Measurements from ENCODE around the gene SLC22A2. TPM values are rescaled to one million over a fixed set of nuclear protein-coding genes. Genes with fewer than 3 reads are reported as not detected.

SLC22A2 gene
- total RNA-seq, 1 donor from 2014 or later = not detected

DNA sequence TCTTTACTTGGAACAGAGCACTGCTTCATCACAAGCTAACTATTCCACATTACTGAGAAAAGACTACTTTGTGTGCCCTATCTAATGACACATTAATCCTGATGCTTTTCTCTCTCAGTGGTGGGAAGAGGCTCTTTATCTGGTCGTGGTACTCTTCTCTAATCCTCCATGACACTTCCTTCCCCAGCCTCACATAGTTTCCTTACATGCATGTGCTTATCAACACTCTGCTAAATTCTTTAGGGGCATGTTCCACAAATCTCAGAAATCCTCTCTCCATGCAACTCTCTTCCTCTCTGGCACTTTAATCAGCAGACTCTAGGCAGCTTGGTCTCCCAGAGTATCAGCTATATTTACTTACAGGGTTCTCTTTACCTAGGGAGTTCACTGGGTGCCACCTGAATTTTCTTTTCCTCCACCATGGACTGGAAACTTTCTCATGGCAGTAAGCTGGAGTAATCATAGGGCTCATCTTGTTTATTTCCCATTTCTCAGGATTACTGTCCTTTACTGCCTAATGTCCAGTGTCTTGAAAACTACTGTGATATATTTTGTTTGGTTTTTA is 27.0 kb upstream of the SLC22A2 start:
- peaks cover 15% of the 10 kb centered on the region for H3K27me3 Mint-ChIP-seq (ENCODE audit: low read depth)
- H3K36me3 Mint-ChIP-seq (ENCODE audit: low read depth) = no peaks in the 10 kb centered on the region
- H3K4me1 Mint-ChIP-seq (ENCODE audit: low read depth) = no peaks in the 10 kb centered on the region
- no peak overlapping the region for H3K27ac Mint-ChIP-seq (ENCODE audit: unreplicated experiment)
- peaks cover 4% of the 10 kb centered on the region for H3K9me3 Mint-ChIP-seq (ENCODE audit: low read depth)
- no peak overlapping the region for H3K4me3 Mint-ChIP-seq (ENCODE audit: unreplicated experiment)
- no peak for DNase-seq (ENCODE audit: low spot score)
- TF ChIP-seq CTCF (IDR thresholded peaks at IDR 0.05) = no peak

DNA sequence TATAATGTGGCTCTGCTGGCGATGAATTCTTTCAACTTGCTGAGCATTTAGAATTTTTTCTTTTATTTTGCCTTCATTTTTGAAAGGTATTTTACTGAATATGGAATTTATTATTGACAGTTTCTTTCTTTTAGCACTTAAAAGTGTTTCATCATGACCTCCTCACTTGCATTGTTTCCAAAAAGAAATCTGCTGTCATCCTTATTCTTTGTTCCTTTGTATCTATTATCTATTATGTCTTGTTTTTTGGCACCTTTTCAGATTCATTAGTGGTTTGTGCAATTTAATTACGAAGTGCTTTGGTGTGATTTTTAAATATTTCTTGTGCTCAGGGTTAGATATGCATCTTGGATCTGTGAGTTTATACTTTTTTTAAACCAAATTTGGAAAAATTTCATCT is 26.0 kb upstream of the SLC22A2 start:
- no peaks in the 10 kb centered on the region for H3K4me1 Mint-ChIP-seq (ENCODE audit: low read depth)
- no peak for DNase-seq (ENCODE audit: low spot score)
- peaks cover 15% of the 10 kb centered on the region for H3K27me3 Mint-ChIP-seq (ENCODE audit: low read depth)
- peaks cover 10% of the 10 kb centered on the region for H3K9me3 Mint-ChIP-seq (ENCODE audit: low read depth)
- H3K27ac Mint-ChIP-seq (ENCODE audit: unreplicated experiment) = no peak overlapping the region
- H3K4me3 Mint-ChIP-seq (ENCODE audit: unreplicated experiment) = no peak overlapping the region
- no peak for TF ChIP-seq CTCF (IDR thresholded peaks at IDR 0.05)
- no peaks in the 10 kb centered on the region for H3K36me3 Mint-ChIP-seq (ENCODE audit: low read depth)

DNA sequence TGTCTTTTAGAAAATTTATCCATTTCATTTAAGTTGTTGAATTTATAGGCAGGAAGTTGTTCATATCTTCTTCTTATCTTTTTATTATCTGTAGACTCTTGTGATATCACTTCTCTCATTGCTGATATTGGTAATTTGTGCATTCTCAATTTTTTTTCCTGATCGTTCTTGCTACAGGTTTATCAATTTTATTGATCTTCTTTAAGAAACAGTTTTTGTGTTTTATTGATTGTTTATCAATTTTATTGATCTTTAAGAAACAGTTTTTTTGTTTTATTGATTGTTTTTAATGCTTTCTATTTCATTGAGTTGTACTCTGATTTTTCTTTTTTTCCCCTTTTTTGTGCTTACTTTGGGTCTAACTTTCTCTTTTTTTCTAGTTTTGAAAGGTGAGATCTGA is 23.8 kb upstream of the SLC22A2 start:
- Mint-ChIP-seq H3K27me3 (ENCODE audit: low read depth) (peaks cover 15% of the 10 kb centered on the region), H3K4me3 (ENCODE audit: unreplicated experiment) (no peak overlapping the region), H3K9me3 (ENCODE audit: low read depth) (peaks cover 10% of the 10 kb centered on the region), H3K4me1 (ENCODE audit: low read depth) (peaks cover 3% of the 10 kb centered on the region), H3K27ac (ENCODE audit: unreplicated experiment) (no peak overlapping the region), H3K36me3 (ENCODE audit: low read depth) (no peaks in the 10 kb centered on the region)
- TF ChIP-seq CTCF (IDR thresholded peaks at IDR 0.05) = no peak
- DNase-seq (ENCODE audit: low spot score) = no peak

GRCh38 chr6:160279850-160280249 is 21.2 kb upstream of the SLC22A2 start:
- no peak overlapping the region for H3K4me3 Mint-ChIP-seq (ENCODE audit: unreplicated experiment)
- peaks cover 3% of the 10 kb centered on the region for H3K4me1 Mint-ChIP-seq (ENCODE audit: low read depth)
- no peak for DNase-seq (ENCODE audit: low spot score)
- no peak overlapping the region for H3K27ac Mint-ChIP-seq (ENCODE audit: unreplicated experiment)
- H3K27me3 Mint-ChIP-seq (ENCODE audit: low read depth) = peaks cover 8% of the 10 kb centered on the region
- TF ChIP-seq CTCF (IDR thresholded peaks at IDR 0.05) = no peak
- peaks cover 10% of the 10 kb centered on the region for H3K9me3 Mint-ChIP-seq (ENCODE audit: low read depth)
- H3K36me3 Mint-ChIP-seq (ENCODE audit: low read depth) = no peaks in the 10 kb centered on the region

GRCh38 chr6:160278786-160279310 is 20.2 kb upstream of the SLC22A2 start:
- TF ChIP-seq CTCF (IDR thresholded peaks at IDR 0.05) = no peak
- no peak overlapping the region for H3K4me3 Mint-ChIP-seq (ENCODE audit: unreplicated experiment)
- H3K36me3 Mint-ChIP-seq (ENCODE audit: low read depth) = no peaks in the 10 kb centered on the region
- peaks cover 6% of the 10 kb centered on the region for H3K27me3 Mint-ChIP-seq (ENCODE audit: low read depth)
- H3K9me3 Mint-ChIP-seq (ENCODE audit: low read depth) = peaks cover 7% of the 10 kb centered on the region
- DNase-seq (ENCODE audit: low spot score) = no peak
- H3K4me1 Mint-ChIP-seq (ENCODE audit: low read depth) = peaks cover 3% of the 10 kb centered on the region
- H3K27ac Mint-ChIP-seq (ENCODE audit: unreplicated experiment) = no peak overlapping the region

All from chondrocyte (in vitro differentiated cells).